PC-9 (cell line): ENCODE results near the gene TENM4. TPM values are rescaled to one million over a fixed set of nuclear protein-coding genes. Genes with fewer than 3 reads are reported as not detected.

Source experiments
- BruUV-seq: library from RNA; stranded (reverse); fragments of 400-500 nt; replicated peaks from 2 replicates; lab custom pipeline; 2021; lab: Mats Ljungman, UMichigan
- CTCF ChIA-PET: fragments of 300-600 bp; sonication (Branson Sonifier 250); formaldehyde crosslinking; loops from one replicate; lab custom pipeline; 2022; ENCODE audit warnings: antibody characterized with exemption; lab: Charles Lee
- POLR2A ChIA-PET: fragments of 300-600 bp; sonication (Branson Sonifier 250); formaldehyde crosslinking; loops from one replicate; lab custom pipeline; 2022; ENCODE audit warnings: antibody characterized with exemption; ENCODE audit not compliant: unreplicated experiment; lab: Charles Lee
- DNase-seq, 2 experiments: peaks; one replicate each; pipeline versions ENCODE4 v3.0.0 to v3.0.0-alpha.2; 2015 to 2022; ENCODE audit warnings: mixed read lengths in 1 of 2
- H2AFZ ChIP-seq: fragments of 200-600 bp; sonication (generic); 2 replicates; pipeline ENCODE4 v1.8.1; 2017; ENCODE audit warnings: antibody characterized with exemption
- H3F3A ChIP-seq: fragments of 200-600 bp; sonication (generic); 2 replicates; pipeline ENCODE4 v1.8.1; 2017; ENCODE audit warnings: antibody characterized with exemption, mild to moderate bottlenecking, low read depth; ENCODE audit not compliant: insufficient read depth
- H3K27ac ChIP-seq: fragments of 200-600 bp; sonication (generic); 2 replicates; pipeline ENCODE4 v1.6.1; 2016; ENCODE audit warnings: mixed run types
- H3K27me3 ChIP-seq: fragments of 200-600 bp; sonication (generic); 2 replicates; pipeline ENCODE4 v1.6.1; 2016; ENCODE audit warnings: low read depth, mixed run types; ENCODE audit not compliant: insufficient read depth
- H3K36me3 ChIP-seq: fragments of 200-600 bp; sonication (generic); 2 replicates; pipeline ENCODE4 v1.6.1; 2016; ENCODE audit warnings: low read depth, mixed run types
- H3K4me1 ChIP-seq: fragments of 200-600 bp; sonication (generic); replicated peaks from 2 replicates; pipeline ENCODE4 v1.6.1; 2016; ENCODE audit warnings: mixed run types; ENCODE audit not compliant: insufficient read depth
- H3K4me2 ChIP-seq: fragments of 200-600 bp; sonication (generic); 2 replicates; pipeline ENCODE4 v1.6.1; 2017; ENCODE audit warnings: mixed run types
- H3K4me3 ChIP-seq: fragments of 200-600 bp; sonication (generic); 2 replicates; pipeline ENCODE4 v1.6.1; 2016; ENCODE audit warnings: mixed run types
- H3K79me2 ChIP-seq: fragments of 200-600 bp; sonication (generic); 2 replicates; pipeline ENCODE4 v1.6.1; 2017; ENCODE audit warnings: low read depth, mixed run types
- H3K9me2 ChIP-seq: fragments of 200-600 bp; sonication (generic); 2 replicates; pipeline ENCODE4 v1.8.1; 2017; ENCODE audit warnings: mild to moderate bottlenecking; ENCODE audit not compliant: insufficient read depth
- H3K9me3 ChIP-seq: fragments of 200-600 bp; sonication (generic); 2 replicates; pipeline ENCODE4 v1.8.1; 2016; ENCODE audit warnings: low read depth; ENCODE audit not compliant: insufficient read depth
- H4K20me1 ChIP-seq: fragments of 200-600 bp; sonication (generic); 2 replicates; pipeline ENCODE4 v1.8.1; 2017; ENCODE audit not compliant: insufficient read depth
- CTCF ChIP-seq: fragments of 200-600 bp; sonication (generic); conservative IDR thresholded peaks from 2 replicates; pipeline ENCODE4 v1.6.1; 2017; ENCODE audit warnings: mixed run types, antibody characterized with exemption, mild to moderate bottlenecking, moderate library complexity
- EZH2 ChIP-seq: fragments of 200-600 bp; sonication (generic); IDR thresholded peaks from 2 replicates; pipeline ENCODE4 v1.8.0; 2017; ENCODE audit warnings: antibody characterized with exemption, low read depth
- intact Hi-C: fragments of 100-400 bp; cut with micrococcal nuclease; formaldehyde crosslinking; loops from one replicate; pipeline ENCODE4 v1.10.0; 2022; ENCODE audit not compliant: unreplicated experiment
- total RNA-seq: library from RNA; stranded (reverse); gene quantifications from 2 replicates; pipeline ENCODE4 v1.2.3, GENCODE V29; 2021

The TENM4 gene
- total RNA-seq, 1 experiment from 2014 or later: not detected

GRCh38 chr11:78635814-78636506 lies 804.9 kb downstream of the TENM4 start:
- no peaks in the 10 kb centered on the region for H3K79me2 ChIP-seq
- H3K36me3 ChIP-seq: no peaks in the 10 kb centered on the region
- H3K27ac ChIP-seq: no peak overlapping the region
- no peaks in the 10 kb centered on the region for H3K9me2 ChIP-seq
- BruUV-seq: no TSS peak
- no peaks in the 10 kb centered on the region for H3K4me1 ChIP-seq
- intact Hi-C loops: no loop called here
- no peak for TF ChIP-seq EZH2
- TF ChIP-seq CTCF: no peak
- POLR2A ChIA-PET: no interaction called here
- peaks cover 51% of the 10 kb centered on the region for H3K27me3 ChIP-seq
- no peak overlapping the region for H2AFZ ChIP-seq
- H3F3A ChIP-seq: no peaks in the 10 kb centered on the region
- H3K4me2 ChIP-seq: no peak overlapping the region
- CTCF ChIA-PET: no interaction called here
- no peak for DNase-seq
- no peaks in the 10 kb centered on the region for H4K20me1 ChIP-seq
- no peak overlapping the region for H3K4me3 ChIP-seq
- H3K9me3 ChIP-seq: 0 out of 2 replicates have a peak, but pooled peaks cover 4% of the 10 kb centered on the region

GRCh38 chr11:78633516-78634310 lies 807.1 kb downstream of the TENM4 start:
- Histone ChIP-seq H4K20me1 (no peaks in the 10 kb centered on the region), H3K27me3 (peaks cover 63% of the 10 kb centered on the region), H3K36me3 (no peaks in the 10 kb centered on the region), H3K4me1 (no peaks in the 10 kb centered on the region), H3K9me3 (peaks cover 11% of the 10 kb centered on the region), H3K9me2 (no peaks in the 10 kb centered on the region), H3K4me2 (no peak overlapping the region), H3F3A (no peaks in the 10 kb centered on the region), H3K79me2 (no peaks in the 10 kb centered on the region), H3K27ac (no peak overlapping the region), H2AFZ (no peak overlapping the region), H3K4me3 (no peak overlapping the region)
- intact Hi-C loops: no loop called here
- CTCF ChIA-PET: no interaction called here
- no peak for DNase-seq
- POLR2A ChIA-PET: no interaction called here
- TF ChIP-seq EZH2 (no peak), CTCF (no peak)
- BruUV-seq: no TSS peak

- H3K4me2 ChIP-seq: no peak overlapping the region
- intact Hi-C loops: no loop called here
- no peaks in the 10 kb centered on the region for H3K79me2 ChIP-seq
- no peak overlapping the region for H3K27ac ChIP-seq
- H3K9me2 ChIP-seq: no peaks in the 10 kb centered on the region
- DNase-seq: no peak
- CTCF ChIA-PET: no interaction called here
- H3K4me1 ChIP-seq: no peaks in the 10 kb centered on the region
- no TSS peak for BruUV-seq
- TF ChIP-seq EZH2 (no peak), CTCF (peak; percentile 29)
- H3K27me3 ChIP-seq: peaks cover 80% of the 10 kb centered on the region
- no peaks in the 10 kb centered on the region for H4K20me1 ChIP-seq
- H3F3A ChIP-seq: no peaks in the 10 kb centered on the region
- no peak overlapping the region for H2AFZ ChIP-seq
- no peak overlapping the region for H3K4me3 ChIP-seq
- H3K36me3 ChIP-seq: no peaks in the 10 kb centered on the region
- H3K9me3 ChIP-seq: peaks cover 11% of the 10 kb centered on the region
- POLR2A ChIA-PET: no interaction called here
Measured at GRCh38 chr11:78630561-78631303, 810.1 kb downstream of the TENM4 start.
